ENCODE measurements around the gene LILRB5. TPM values are rescaled to one million over a fixed set of nuclear protein-coding genes. Genes with fewer than 3 reads are reported as not detected.
"Not testable (repeated sequence)": the region's sequence is repeated elsewhere in the genome, so short reads cannot be mapped to it uniquely, and the experiment has no call there.

The LILRB5 gene
- total and polyA plus RNA-seq, 2 donors (not counting 1 experiment from before 2014, with no cell fraction given): 0.05 TPM; not detected in 1

- ATAC-seq (ENCODE audit: low read depth); H3K4me3 Mint-ChIP-seq; H3K79me2 ChIP-seq (ENCODE audit: control insufficient read depth, insufficient read depth, low read length); H3K4me3 ChIP-seq (ENCODE audit: control extremely low read depth in 1 of 5, extremely low read depth in 1 of 5, insufficient read depth in 1 of 5, low read depth in 2 of 5, low read length in 4 of 5); intact Hi-C loops (cut with micrococcal nuclease); H3K27me3 ChIP-seq (replicated peaks in 1 of 4; ENCODE audit: control extremely low read depth in 1 of 4, control insufficient read depth in 3 of 4, insufficient read depth in 4 of 4, low read length in 3 of 4); DNase-seq; POLR2A ChIA-PET; H3K4me1 Mint-ChIP-seq; H3K36me3 ChIP-seq (replicated peaks in 1 of 2; ENCODE audit: control extremely low read depth in 1 of 2, control insufficient read depth in 1 of 2, extremely low read depth in 1 of 2, insufficient read depth in 2 of 2, low read length in 1 of 2); H3K9ac ChIP-seq (ENCODE audit: low read length); H3K27me3 Mint-ChIP-seq; H3K27ac Mint-ChIP-seq; H3K4me2 ChIP-seq (replicated peaks; ENCODE audit: low read depth, low read length, poor library complexity, severe bottlenecking); H3K9me3 Mint-ChIP-seq (ENCODE audit: insufficient read depth); H3K27ac ChIP-seq (ENCODE audit: low read length in 2 of 2); H2AFZ ChIP-seq (ENCODE audit: insufficient read depth, low read depth, low read length, poor library complexity, severe bottlenecking); H4K20me1 ChIP-seq (ENCODE audit: control insufficient read depth, insufficient read depth, low read length, poor library complexity, severe bottlenecking); H3K9me3 ChIP-seq (ENCODE audit: control extremely low read depth in 1 of 3, control insufficient read depth in 2 of 3, insufficient read depth in 1 of 3, low read length in 2 of 3): not testable (repeated sequence)
- H3K4me1 ChIP-seq (ENCODE audit: control insufficient read depth in 2 of 2, insufficient read depth in 2 of 2, low read length in 2 of 2): peaks cover 0 to 11% of the 10 kb centered on the region in 2 donors
- WGBS (ENCODE audit: insufficient coverage): 63% methylated on average over 7 of the region's 14 CpGs
- CTCF ChIA-PET: interaction anchor here (0.7 to 1.1 kb wide), 2 partner anchors 14 to 53 kb away, joined by 3 read pairs; no protein-coding TSS in a partner anchor
Measured at GRCh38 chr19:54223277-54223936, 33.7 kb downstream of the LILRB5 start.

- ATAC-seq (ENCODE audit: low read depth); H3K79me2 ChIP-seq (ENCODE audit: control insufficient read depth, insufficient read depth, low read length); H2AFZ ChIP-seq (ENCODE audit: insufficient read depth, low read depth, low read length, poor library complexity, severe bottlenecking); H3K27ac Mint-ChIP-seq; H3K4me2 ChIP-seq (replicated peaks; ENCODE audit: low read depth, low read length, poor library complexity, severe bottlenecking); DNase-seq; H3K9ac ChIP-seq (ENCODE audit: low read length); H3K4me3 Mint-ChIP-seq; H3K9me3 Mint-ChIP-seq (ENCODE audit: insufficient read depth); H3K27ac ChIP-seq (ENCODE audit: low read length in 2 of 2); H3K4me3 ChIP-seq (ENCODE audit: control extremely low read depth in 1 of 5, extremely low read depth in 1 of 5, insufficient read depth in 1 of 5, low read depth in 2 of 5, low read length in 4 of 5); POLR2A ChIA-PET; H3K27me3 Mint-ChIP-seq; intact Hi-C loops (cut with micrococcal nuclease); H3K36me3 ChIP-seq (replicated peaks in 1 of 2; ENCODE audit: control extremely low read depth in 1 of 2, control insufficient read depth in 1 of 2, extremely low read depth in 1 of 2, insufficient read depth in 2 of 2, low read length in 1 of 2); H3K27me3 ChIP-seq (replicated peaks in 1 of 4; ENCODE audit: control extremely low read depth in 1 of 4, control insufficient read depth in 3 of 4, insufficient read depth in 4 of 4, low read length in 3 of 4); H4K20me1 ChIP-seq (ENCODE audit: control insufficient read depth, insufficient read depth, low read length, poor library complexity, severe bottlenecking); H3K4me1 Mint-ChIP-seq; H3K9me3 ChIP-seq (ENCODE audit: control extremely low read depth in 1 of 3, control insufficient read depth in 2 of 3, insufficient read depth in 1 of 3, low read length in 2 of 3): not testable (repeated sequence)
- WGBS (ENCODE audit: insufficient coverage): 57% methylated on average over 3 of the region's 16 CpGs
- CTCF ChIA-PET: interaction anchor here (0.7 to 1.1 kb wide), 2 partner anchors 15 to 53 kb away, joined by 3 read pairs; no protein-coding TSS in a partner anchor
- peaks cover 0 to 11% of the 10 kb centered on the region in 2 donors for H3K4me1 ChIP-seq (ENCODE audit: control insufficient read depth in 2 of 2, insufficient read depth in 2 of 2, low read length in 2 of 2)
Measured at GRCh38 chr19:54222474-54223276, 34.4 kb downstream of the LILRB5 start, which contains the start of gene LILRB3. Gene LILRB3, minus strand, starts transcription at chr19:54223007. Its CDS starts 31 bp downstream, at chr19:54222976.

DNA sequence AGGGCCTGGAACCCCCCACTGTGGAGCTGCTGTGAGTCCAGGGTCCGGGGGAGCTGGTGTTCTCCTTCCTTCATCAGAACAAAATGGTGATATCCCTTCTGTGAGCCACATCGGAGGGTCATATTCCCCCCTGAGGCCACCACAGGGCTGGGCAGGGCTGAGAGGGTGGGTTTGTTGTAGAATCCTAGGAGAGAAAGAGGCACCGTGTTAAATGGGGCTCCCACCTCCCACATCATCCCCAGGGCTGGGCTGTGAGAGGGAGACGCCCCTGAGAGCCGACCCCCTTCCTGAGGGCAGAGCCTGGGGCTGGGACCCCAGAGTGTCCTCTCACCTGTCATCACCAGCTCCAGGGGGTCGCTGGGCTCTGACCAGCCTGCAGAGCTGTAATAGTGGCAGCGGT is 35.1 kb downstream of the LILRB5 start:
- CTCF ChIA-PET: interaction anchor here (1.1 kb wide), 1 partner anchor 52 kb away, joined by 3 read pairs; no protein-coding TSS in a partner anchor
- H3K9me3 ChIP-seq (ENCODE audit: control extremely low read depth in 1 of 3, control insufficient read depth in 2 of 3, insufficient read depth in 1 of 3, low read length in 2 of 3); H3K4me2 ChIP-seq (replicated peaks; ENCODE audit: low read depth, low read length, poor library complexity, severe bottlenecking); H3K27me3 Mint-ChIP-seq; DNase-seq; H3K36me3 ChIP-seq (replicated peaks in 1 of 2; ENCODE audit: control extremely low read depth in 1 of 2, control insufficient read depth in 1 of 2, extremely low read depth in 1 of 2, insufficient read depth in 2 of 2, low read length in 1 of 2); H3K4me3 ChIP-seq (ENCODE audit: control extremely low read depth in 1 of 5, extremely low read depth in 1 of 5, insufficient read depth in 1 of 5, low read depth in 2 of 5, low read length in 4 of 5); intact Hi-C loops (cut with micrococcal nuclease); H3K27me3 ChIP-seq (replicated peaks in 1 of 4; ENCODE audit: control extremely low read depth in 1 of 4, control insufficient read depth in 3 of 4, insufficient read depth in 4 of 4, low read length in 3 of 4); ATAC-seq (ENCODE audit: low read depth); H2AFZ ChIP-seq (ENCODE audit: insufficient read depth, low read depth, low read length, poor library complexity, severe bottlenecking); POLR2A ChIA-PET; H3K4me3 Mint-ChIP-seq; H3K79me2 ChIP-seq (ENCODE audit: control insufficient read depth, insufficient read depth, low read length); H3K9ac ChIP-seq (ENCODE audit: low read length); H3K9me3 Mint-ChIP-seq (ENCODE audit: insufficient read depth); H3K4me1 Mint-ChIP-seq; H3K27ac Mint-ChIP-seq; H4K20me1 ChIP-seq (ENCODE audit: control insufficient read depth, insufficient read depth, low read length, poor library complexity, severe bottlenecking); H3K27ac ChIP-seq (ENCODE audit: low read length in 2 of 2): not testable (repeated sequence)
- WGBS (ENCODE audit: insufficient coverage): no CpG with 5 or more reads among the region's 7 CpGs
- H3K4me1 ChIP-seq (ENCODE audit: control insufficient read depth in 2 of 2, insufficient read depth in 2 of 2, low read length in 2 of 2): peaks cover 0 to 11% of the 10 kb centered on the region in 2 donors

All from B cell (primary cell).